DMS153 (cell line): Measurements from ENCODE around the gene MDN1.

Experiments
- DNase-seq: peaks from one replicate; lab custom pipeline; 2025; lab: John Stamatoyannopoulos, UW

The MDN1 gene

GRCh38 chr6:89596484-89596883, 223.1 kb downstream of the MDN1 start:
- DNase-seq = no peak

GRCh38 chr6:89596056-89596455, 223.5 kb downstream of the MDN1 start:
- peak; percentile 40 for DNase-seq
